IPS-20b (cell line): ENCODE data around the gene PPP1R13L.
A peak's percentile ranks its signal among the peaks of the same experiment; 100 is the strongest.
"Not testable (repeated sequence)": the region's sequence is repeated elsewhere in the genome, so short reads cannot be mapped to it uniquely, and the experiment has no call there.

Experiments
- H3K27ac ChIP-seq: one replicate; pipeline ENCODE4 v1.5.1; 2013; ENCODE audit warnings: low read length
- H3K27me3 ChIP-seq: 2 replicates; pipeline ENCODE4 v1.6.1; 2013; ENCODE audit warnings: mild to moderate bottlenecking, low read length, inconsistent platforms; ENCODE audit not compliant: insufficient read depth
- H3K36me3 ChIP-seq: 2 replicates; pipeline ENCODE4 v1.6.1; 2013; ENCODE audit warnings: low read depth, mild to moderate bottlenecking, inconsistent platforms, low read length, moderate library complexity; ENCODE audit not compliant: insufficient read depth
- H3K4me1 ChIP-seq: 2 replicates; pipeline ENCODE4 v1.6.1; 2013; ENCODE audit warnings: mild to moderate bottlenecking, control low read depth, inconsistent platforms, low read length, moderate library complexity; ENCODE audit not compliant: insufficient read depth
- H3K4me3 ChIP-seq: 2 replicates; pipeline ENCODE4 v1.5.1; 2013; ENCODE audit warnings: mild to moderate bottlenecking, low read length, inconsistent platforms
- H3K9ac ChIP-seq: 2 replicates; pipeline ENCODE4 v1.6.1; 2013; ENCODE audit warnings: low read depth, mild to moderate bottlenecking, inconsistent platforms, low read length, moderate library complexity
- H3K9me3 ChIP-seq: 2 replicates; pipeline ENCODE4 v1.6.1; 2013; ENCODE audit warnings: mild to moderate bottlenecking, low read depth, low read length, inconsistent platforms; ENCODE audit not compliant: insufficient read depth

PPP1R13L gene

DNA sequence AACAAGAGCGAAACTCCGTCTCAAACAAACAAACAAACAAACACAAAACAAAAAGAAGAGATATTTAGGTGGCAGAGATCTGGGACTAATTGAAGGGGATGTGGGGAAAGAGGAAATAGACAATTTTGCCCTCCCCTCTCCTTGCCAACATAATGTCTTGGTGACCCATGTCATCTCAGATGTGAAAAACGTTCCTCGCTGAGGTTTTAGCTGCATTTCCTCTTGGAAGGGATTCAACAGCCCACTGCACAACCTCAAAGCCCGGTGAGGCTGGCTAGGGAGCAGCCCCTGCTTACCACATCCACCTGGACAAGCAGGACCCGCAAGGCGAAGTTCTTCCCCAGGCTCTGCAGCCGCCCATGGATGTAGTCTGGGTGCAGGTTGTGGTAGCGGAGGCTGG lies 13.9 kb upstream of the PPP1R13L start:
- H3K4me3 ChIP-seq = no peak overlapping the region
- H3K9ac ChIP-seq = no peak overlapping the region
- no peaks in the 10 kb centered on the region for H3K4me1 ChIP-seq
- peaks cover 31% of the 10 kb centered on the region for H3K36me3 ChIP-seq
- H3K27ac ChIP-seq = no peak overlapping the region
- H3K27me3 ChIP-seq = no peaks in the 10 kb centered on the region
- no peaks in the 10 kb centered on the region for H3K9me3 ChIP-seq

DNA sequence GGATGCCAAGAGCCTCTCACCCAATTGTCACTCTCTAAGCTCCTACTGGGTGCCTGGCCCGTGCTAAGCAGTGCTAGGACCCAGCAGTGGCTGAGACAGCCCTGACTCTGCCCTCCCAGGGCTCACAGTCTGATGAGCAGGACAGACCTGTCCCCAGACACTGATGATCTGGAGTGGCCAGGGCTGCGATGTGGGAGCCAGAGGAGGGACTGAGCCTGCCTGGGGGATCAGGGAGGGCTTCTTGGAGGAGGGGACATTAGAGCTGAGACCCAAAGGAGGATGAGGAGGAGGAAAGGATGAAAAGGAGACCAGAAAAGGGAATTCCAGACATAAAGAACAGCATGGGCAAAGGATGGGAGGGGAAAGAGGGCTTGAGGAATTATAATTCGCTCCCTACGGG lies 12.3 kb upstream of the PPP1R13L start:
- Histone ChIP-seq H3K36me3 (peaks cover 45% of the 10 kb centered on the region), H3K4me1 (no peaks in the 10 kb centered on the region), H3K27ac (no peak overlapping the region), H3K4me3 (no peak overlapping the region), H3K9me3 (no peaks in the 10 kb centered on the region), H3K9ac (no peak overlapping the region), H3K27me3 (no peaks in the 10 kb centered on the region)

DNA sequence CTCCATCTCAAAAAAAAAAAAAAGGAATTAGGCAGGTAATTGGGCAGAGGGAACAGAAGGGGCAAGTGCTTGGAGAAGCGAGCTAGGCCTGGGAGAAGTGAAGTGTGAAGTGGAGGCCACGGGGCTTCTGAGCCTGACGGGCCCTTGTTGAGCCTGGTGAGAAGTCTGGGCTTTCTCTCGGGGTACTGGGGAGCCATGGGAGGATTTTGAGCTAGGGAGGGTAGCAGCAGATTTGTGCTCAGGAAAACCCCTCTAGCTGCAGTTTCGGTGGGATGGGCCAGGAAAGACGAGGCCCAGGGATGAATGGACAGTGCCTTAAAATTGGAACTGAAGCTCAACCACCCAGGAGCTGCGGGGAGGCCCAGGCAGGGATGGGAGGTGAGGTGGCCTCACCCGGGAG lies 9.6 kb upstream of the PPP1R13L start:
- H3K9ac ChIP-seq = no peak overlapping the region
- no peaks in the 10 kb centered on the region for H3K4me1 ChIP-seq
- H3K36me3 ChIP-seq = peaks cover 50% of the 10 kb centered on the region

DNA sequence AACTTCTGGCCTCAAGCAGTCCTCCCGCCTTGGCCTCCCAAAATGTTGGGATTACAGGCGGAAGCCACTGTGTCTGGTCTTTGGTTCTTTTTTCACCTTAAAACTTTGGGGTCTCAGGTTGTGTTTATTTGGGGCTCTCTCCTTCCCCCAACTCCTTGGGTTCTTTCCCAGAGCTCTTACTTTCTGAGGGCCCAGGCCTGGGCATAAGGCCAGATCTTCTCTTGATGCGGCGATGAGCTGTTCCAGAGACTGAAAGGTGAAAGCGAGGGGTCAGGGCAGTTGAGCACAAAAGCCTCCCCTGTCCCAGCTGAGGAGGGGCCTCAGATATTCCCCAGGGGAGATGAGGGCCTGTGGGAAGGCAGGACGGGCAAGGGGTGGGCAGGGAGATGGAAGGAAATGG lies 8.6 kb upstream of the PPP1R13L start:
- Histone ChIP-seq H3K4me3 (no peak overlapping the region), H3K27ac (no peak overlapping the region), H3K9ac (no peak overlapping the region), H3K9me3 (no peaks in the 10 kb centered on the region), H3K36me3 (peaks cover 57% of the 10 kb centered on the region), H3K27me3 (no peaks in the 10 kb centered on the region), H3K4me1 (no peaks in the 10 kb centered on the region)

More for the DNA sequence above, 9.6 kb upstream of the PPP1R13L start:
- H3K4me3 ChIP-seq = no peak overlapping the region
- no peaks in the 10 kb centered on the region for H3K9me3 ChIP-seq
- H3K27me3 ChIP-seq = no peaks in the 10 kb centered on the region
- H3K27ac ChIP-seq = no peak overlapping the region

DNA sequence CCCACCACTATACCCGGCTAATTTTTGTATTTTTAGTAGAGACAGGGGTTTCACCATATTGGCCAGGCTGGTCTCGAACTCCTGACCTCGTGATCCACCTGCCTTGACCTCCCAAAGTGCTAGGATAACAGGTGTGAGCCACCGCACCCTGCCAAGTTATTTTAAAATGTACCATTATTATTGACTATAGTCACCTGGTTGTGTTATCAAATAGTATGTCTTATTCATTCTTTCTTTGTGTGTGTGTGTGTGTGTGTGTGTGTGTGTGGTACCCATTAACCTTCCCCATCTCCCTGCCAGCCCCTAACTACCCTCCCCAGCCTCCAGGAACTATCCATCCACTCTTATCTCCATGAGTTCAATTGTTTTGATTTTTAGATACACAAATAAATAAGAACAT lies 5.5 kb upstream of the PPP1R13L start:
- peaks cover 47% of the 10 kb centered on the region for H3K36me3 ChIP-seq
- H3K9me3 ChIP-seq, H3K27ac ChIP-seq, H3K9ac ChIP-seq, H3K4me3 ChIP-seq, H3K27me3 ChIP-seq, H3K4me1 ChIP-seq: not testable (repeated sequence)

DNA sequence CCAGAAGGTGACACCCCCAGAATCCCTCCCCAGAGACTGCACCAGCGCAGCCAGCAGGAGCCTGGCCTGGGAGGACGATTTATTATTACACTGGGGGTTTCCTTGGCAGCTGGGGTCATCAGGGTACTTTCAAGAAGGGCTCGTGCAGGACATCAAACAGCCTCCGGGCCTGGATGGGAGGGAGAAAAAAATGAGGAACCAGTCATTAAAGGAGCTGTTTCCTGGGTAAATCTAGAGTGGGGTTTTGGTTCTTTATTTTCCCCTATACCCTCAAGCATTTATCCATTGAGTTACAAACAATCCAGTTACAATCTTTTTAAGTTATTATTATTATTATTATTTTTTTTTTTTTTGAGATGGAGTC lies 4.7 kb upstream of the PPP1R13L start:
- Histone ChIP-seq H3K4me1 (no peaks in the 10 kb centered on the region), H3K36me3 (peaks cover 43% of the 10 kb centered on the region), H3K9ac (no peak overlapping the region), H3K9me3 (no peaks in the 10 kb centered on the region), H3K27me3 (peaks cover 7% of the 10 kb centered on the region), H3K4me3 (no peak overlapping the region), H3K27ac (no peak overlapping the region)

DNA sequence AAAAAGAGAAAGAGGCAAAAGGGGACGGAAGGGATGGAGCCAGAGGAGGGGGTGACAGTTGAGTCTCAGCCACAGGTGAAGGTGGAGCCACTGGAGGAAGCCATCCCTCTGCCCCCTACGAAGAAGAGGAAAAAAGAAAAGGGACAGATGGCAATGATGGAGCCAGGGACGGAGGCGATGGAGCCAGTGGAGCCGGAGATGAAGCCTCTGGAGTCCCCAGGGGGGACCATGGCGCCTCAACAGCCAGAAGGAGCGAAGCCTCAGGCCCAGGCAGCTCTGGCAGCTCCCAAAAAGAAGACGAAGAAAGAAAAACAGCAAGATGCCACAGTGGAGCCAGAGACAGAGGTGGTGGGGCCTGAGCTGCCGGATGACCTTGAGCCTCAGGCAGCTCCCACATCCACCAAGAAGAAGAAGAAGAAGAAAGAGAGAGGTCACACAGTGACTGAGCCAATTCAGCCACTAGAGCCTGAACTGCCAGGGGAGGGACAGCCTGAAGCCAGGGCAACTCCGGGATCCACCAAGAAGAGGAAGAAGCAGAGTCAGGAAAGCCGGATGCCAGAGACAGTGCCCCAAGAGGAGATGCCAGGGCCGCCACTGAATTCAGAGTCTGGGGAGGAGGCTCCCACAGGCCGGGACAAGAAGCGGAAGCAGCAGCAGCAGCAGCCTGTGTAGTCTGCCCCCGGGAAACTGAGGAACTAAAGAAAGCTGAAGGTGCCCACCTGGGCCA lies 4.1 kb upstream of the PPP1R13L start:
- Histone ChIP-seq H3K4me3 (no peak overlapping the region), H3K4me1 (no peaks in the 10 kb centered on the region; the same call in 1 of the 2 replicates), H3K36me3 (peaks cover 38% of the 10 kb centered on the region), H3K9me3 (no peaks in the 10 kb centered on the region), H3K27me3 (peaks cover 12% of the 10 kb centered on the region), H3K9ac (no peak overlapping the region), H3K27ac (no peak overlapping the region)

DNA sequence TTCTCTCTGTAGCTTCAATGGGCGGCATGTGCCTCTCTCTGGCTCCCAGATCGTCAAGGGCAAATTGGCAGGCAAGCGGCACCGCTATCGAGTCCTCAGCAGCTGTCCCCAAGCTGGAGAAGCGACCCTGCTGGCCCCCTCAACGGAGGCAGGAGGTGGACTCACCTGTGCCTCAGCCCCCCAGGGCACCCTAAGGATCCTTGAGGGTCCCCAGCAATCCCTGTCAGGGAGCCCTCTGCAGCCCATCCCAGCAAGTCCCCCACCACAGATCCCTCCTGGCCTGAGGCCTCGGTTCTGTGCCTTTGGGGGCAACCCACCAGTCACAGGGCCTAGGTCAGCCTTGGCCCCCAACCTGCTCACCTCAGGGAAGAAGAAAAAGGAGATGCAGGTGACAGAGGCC lies 3.3 kb upstream of the PPP1R13L start:
- Histone ChIP-seq H3K4me3 (no peak overlapping the region), H3K4me1 (peaks cover 6% of the 10 kb centered on the region), H3K9ac (no peak overlapping the region)

DNA sequence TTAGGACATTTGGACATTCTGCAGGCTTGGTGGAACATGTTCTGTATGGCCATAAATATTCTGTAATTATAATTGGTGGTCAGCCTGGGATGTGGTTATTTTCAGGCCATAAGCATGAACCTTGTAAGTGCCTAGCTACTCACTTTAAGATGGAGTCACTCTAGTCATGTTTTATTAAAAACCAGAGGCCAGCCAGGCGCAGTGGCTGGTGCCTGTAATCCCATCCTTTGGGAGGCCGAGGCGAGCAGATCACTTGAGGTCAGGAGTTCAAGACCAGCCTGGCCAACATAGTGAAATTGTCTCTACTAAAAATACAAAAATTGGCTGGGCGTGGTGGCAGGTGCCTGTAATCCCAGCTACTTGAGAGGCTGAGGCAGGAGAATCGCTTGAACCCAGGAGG lies 2.7 kb upstream of the PPP1R13L start:
- Histone ChIP-seq H3K36me3 (peaks cover 24% of the 10 kb centered on the region; the same call in 1 of the 2 replicates), H3K4me3 (peak overlapping the region; percentile 84), H3K9ac (peak overlapping the region; percentile 98; the same call in 1 of the 2 replicates), H3K27me3 (peaks cover 26% of the 10 kb centered on the region)
- H3K4me1 ChIP-seq, H3K9me3 ChIP-seq, H3K27ac ChIP-seq: not testable (repeated sequence)

More for the DNA sequence above, 3.3 kb upstream of the PPP1R13L start:
- H3K36me3 ChIP-seq = peaks cover 30% of the 10 kb centered on the region
- no peaks in the 10 kb centered on the region for H3K9me3 ChIP-seq
- H3K27me3 ChIP-seq = peaks cover 21% of the 10 kb centered on the region
- no peak overlapping the region for H3K27ac ChIP-seq

DNA sequence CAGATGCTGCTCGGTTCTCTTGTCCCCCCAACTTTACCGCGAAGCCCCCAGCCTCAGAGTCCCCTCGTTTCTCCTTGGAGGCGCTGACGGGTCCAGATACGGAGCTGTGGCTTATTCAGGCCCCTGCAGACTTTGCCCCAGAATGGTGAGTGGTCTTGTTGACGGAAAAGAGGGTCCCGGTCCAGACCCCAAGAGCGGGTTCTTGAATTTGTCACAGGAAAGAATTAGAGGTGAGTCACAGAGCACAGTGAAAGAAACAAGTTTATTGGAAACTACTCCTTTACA lies 2.2 kb upstream of the PPP1R13L start:
- peak overlapping the region; percentile 84 for H3K4me3 ChIP-seq
- peaks cover 23% of the 10 kb centered on the region; the same call in 1 of the 2 replicates for H3K36me3 ChIP-seq
- H3K9ac ChIP-seq = peak overlapping the region; percentile 98
- peaks cover 31% of the 10 kb centered on the region for H3K27me3 ChIP-seq
- H3K27ac ChIP-seq = no peak overlapping the region
- H3K4me1 ChIP-seq = peaks cover 10% of the 10 kb centered on the region
- no peaks in the 10 kb centered on the region for H3K9me3 ChIP-seq

DNA sequence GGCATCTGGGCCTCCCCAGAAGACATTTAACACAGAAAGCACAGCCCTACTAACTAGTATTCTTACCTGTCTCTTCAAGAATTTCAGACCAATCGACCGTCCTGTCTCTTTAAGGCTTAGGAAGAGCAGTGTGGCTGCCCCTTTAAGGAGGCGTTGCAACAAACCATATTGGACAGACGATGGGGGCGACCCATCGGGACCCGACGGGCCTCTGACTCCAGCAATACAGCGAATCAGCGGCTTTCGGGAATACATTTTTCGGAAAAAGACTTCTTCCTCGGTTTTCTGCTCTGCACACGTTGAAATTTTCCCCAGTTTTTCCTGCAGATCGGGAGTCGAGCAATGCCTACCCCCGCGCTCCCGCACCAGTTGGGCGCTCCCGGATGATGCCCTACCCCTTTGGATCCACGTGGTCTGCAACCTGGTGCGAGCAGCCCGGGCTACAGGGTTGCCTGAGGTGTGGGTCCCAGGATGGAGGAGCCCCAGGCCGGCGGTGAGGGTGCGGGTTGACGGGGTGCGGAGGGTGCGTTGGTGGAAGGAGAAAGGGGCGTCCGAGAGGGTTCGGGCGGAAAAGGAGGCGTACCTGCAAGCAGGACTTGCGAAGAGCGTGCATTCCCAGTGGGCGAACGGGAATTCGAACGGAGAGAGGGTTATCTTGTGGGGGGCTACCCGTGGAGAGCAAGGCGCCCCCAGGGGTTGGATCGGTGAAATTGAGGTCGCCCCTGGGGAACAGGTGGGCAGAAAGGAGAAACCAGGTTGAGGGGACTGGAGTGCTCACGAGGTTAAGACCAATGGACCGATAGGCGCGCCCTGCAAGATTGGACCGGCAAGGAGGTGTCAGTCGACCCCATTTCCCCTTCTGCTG lies 1.6 kb upstream of the PPP1R13L start, which contains the start of gene POLR1G:
TSS of gene POLR1G (plus strand) at position 419 of the 865 bp plus-strand sequence. CDS start at position 472, 53 bp downstream.
- peak within 1 kb of the TSS; percentile 98 for H3K9ac ChIP-seq
- peaks cover 23% of the 10 kb centered on the region; the same call in 1 of the 2 replicates for H3K36me3 ChIP-seq
- no peaks in the 10 kb centered on the region for H3K9me3 ChIP-seq
- peaks cover 10% of the 10 kb centered on the region for H3K4me1 ChIP-seq
- H3K4me3 ChIP-seq = peak within 1 kb of the TSS; percentile 84
- H3K27me3 ChIP-seq = peaks cover 36% of the 10 kb centered on the region
- peak within 1 kb of the TSS; percentile 81 for H3K27ac ChIP-seq
